ENCODE data around the gene SPSB2.

- TF ChIP-seq POLR2A (IDR thresholded peaks at IDR 0.05; ENCODE audit: low read length) (no peak), GATA1 (IDR thresholded peaks at IDR 0.05; ENCODE audit: low read depth, low read length) (no peak)
These were observed 6.8 kb downstream of the SPSB2 start for GRCh38 chr12:6866163-6866919.
